Gastrocnemius medialis (tissue), 4 donors: ENCODE data around the gene IDS.
"Not testable (repeated sequence)": the region's sequence is repeated elsewhere in the genome, so short reads cannot be mapped to it uniquely, and the experiment has no call there.

Experiments
- POLR2A ChIP-seq, 2 donors: fragments of 450-650 bp; IDR thresholded peaks; one replicate each; pipeline ENCODE4 v1.6.1; 2017; ENCODE audit warnings: antibody characterized with exemption in 2 of 2, mild to moderate bottlenecking in 2 of 2, moderate library complexity in 2 of 2
- TF ChIP-seq, protein P1 (sequence below), 5 experiments: fragments of 450-650 bp in 3 of 5; fragments of 200-600 bp in 2 of 5; sonication (generic) in 2 of 5; IDR thresholded peaks in 4 of 5; conservative IDR thresholded peaks in 1 of 5; 1 replicate in 4 of 5; 2 replicates in 1 of 5; pipeline ENCODE4 v1.5.1; 2016 to 2019; ENCODE audit warnings: antibody characterized with exemption in 5 of 5, mild to moderate bottlenecking in 3 of 5, moderate library complexity in 3 of 5

DNA sequence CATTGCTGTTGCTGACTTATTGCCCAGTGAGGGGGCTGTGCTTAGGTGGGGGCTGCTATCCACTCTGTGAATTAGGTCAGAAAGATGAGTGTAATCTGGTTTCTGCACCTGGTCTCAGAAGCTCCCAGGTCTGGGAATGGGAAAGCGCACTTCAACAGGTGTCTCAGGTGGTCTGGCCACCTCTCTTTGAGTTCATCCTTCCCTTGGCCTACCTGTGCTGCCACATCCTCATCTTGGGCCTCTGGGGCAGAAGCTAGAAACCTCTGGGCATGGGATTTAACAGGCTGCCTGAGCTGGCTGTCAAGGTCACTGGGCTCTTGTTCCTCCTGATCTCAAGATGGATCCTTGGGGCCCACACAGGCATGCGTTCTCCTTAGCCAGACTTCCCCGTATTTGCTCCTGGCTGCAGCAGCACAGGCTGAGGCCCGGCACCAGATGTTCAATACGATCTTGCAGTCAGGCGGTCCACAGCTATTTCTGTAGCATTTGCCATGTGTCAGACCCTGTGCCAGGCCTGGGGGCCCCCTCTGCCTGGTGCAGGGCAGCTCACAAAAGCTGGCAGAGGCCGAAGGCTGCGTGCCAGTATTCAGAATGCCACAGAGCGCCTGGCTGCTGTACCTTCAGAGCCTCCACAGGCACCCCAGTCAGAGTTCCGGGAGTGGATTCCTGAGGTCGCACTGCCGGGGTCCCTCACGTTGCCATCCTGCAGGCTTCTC is 21.4 kb upstream of the IDS start:
- TF ChIP-seq, protein P1, sequence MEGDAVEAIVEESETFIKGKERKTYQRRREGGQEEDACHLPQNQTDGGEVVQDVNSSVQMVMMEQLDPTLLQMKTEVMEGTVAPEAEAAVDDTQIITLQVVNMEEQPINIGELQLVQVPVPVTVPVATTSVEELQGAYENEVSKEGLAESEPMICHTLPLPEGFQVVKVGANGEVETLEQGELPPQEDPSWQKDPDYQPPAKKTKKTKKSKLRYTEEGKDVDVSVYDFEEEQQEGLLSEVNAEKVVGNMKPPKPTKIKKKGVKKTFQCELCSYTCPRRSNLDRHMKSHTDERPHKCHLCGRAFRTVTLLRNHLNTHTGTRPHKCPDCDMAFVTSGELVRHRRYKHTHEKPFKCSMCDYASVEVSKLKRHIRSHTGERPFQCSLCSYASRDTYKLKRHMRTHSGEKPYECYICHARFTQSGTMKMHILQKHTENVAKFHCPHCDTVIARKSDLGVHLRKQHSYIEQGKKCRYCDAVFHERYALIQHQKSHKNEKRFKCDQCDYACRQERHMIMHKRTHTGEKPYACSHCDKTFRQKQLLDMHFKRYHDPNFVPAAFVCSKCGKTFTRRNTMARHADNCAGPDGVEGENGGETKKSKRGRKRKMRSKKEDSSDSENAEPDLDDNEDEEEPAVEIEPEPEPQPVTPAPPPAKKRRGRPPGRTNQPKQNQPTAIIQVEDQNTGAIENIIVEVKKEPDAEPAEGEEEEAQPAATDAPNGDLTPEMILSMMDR (IDR thresholded peaks at IDR 0.05 in 4 of 5, conservative IDR thresholded peaks at IDR 0.05 in 1 of 5): not testable (repeated sequence)
- TF ChIP-seq POLR2A (IDR thresholded peaks at IDR 0.05): not testable (repeated sequence)
